ENCODE results near the gene MYCBPAP. TPM values are rescaled to one million over a fixed set of nuclear protein-coding genes. Genes with fewer than 3 reads are reported as not detected.

The MYCBPAP gene
- total RNA-seq, 4 donors from 2014 or later, result 0.38 to 2.3 (median 0.54) TPM

DNA sequence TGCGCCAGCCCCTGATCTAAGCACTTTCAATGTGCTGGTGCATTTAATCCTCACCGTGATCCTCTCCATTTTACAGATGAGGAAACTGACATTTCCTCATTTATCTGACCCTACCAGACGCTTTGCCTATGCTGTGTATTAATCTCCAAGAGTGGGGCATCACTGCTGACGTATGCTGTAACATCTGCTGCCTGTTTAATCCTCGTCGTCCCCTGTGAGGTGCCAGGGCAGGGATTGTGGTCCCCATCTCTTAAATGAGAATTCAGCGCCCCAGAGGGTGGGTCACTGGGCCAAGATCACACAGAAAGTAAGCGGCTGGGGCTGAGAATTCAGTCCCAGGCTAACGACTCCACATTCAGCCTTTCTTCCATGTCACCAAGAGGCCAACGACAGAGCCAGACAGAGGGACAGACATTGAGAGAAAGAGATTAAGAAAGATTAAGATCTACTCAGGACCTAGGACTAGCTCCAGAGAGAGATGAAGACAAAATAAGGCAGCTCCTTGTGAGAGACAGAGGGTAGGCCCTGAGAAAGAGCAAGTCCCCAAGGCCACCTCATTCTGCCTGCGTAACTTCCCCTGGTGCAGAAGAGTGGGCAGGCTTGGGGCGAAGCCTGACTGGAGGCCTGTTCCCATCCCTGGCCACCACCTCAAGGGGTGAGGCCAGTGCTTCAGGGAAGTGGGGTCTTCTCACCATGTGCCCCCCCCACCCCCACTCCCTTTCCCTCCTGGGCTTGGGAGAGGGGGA lies 65.8 kb downstream of the MYCBPAP start:
- intact Hi-C loops (cut with DNase I; ENCODE audit: low total_unique reads), result no loop called here
- TF ChIP-seq POLR2A (IDR thresholded peaks at IDR 0.05), result no peak
- TF ChIP-seq CTCF (IDR thresholded peaks at IDR 0.05), result no peak

DNA sequence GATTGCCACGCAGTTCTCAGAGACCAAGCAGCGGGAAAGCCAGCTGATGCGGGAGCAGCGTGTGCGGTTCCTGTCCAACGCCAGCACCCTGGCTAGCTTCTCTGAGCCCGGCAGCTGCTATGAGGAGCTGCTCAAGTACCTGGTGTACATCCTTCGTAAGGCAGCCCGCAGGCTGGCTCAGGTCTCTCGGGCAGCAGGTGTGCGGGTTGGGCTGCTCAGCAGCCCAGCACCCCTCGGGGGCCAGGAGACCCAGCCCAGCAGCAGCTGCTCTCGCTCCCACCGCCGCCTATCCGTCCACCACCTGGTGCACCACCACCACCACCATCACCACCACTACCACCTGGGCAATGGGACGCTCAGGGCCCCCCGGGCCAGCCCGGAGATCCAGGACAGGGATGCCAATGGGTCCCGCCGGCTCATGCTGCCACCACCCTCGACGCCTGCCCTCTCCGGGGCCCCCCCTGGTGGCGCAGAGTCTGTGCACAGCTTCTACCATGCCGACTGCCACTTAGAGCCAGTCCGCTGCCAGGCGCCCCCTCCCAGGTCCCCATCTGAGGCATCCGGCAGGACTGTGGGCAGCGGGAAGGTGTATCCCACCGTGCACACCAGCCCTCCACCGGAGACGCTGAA lies 67.5 kb downstream of the MYCBPAP start:
- TF ChIP-seq POLR2A (IDR thresholded peaks at IDR 0.05), result no peak
- TF ChIP-seq CTCF (IDR thresholded peaks at IDR 0.05), result no peak
- no peak overlapping the region for H3K4me3 ChIP-seq (ENCODE audit: low read depth, poor library complexity, severe bottlenecking)
- DNase-seq (ENCODE audit: low spot score in 2 of 2), result no peak
- WGBS, 2 donors, result 83 to 84% methylated on average over 26 to 30 of the region's 33 CpGs
- intact Hi-C loops (cut with DNase I; ENCODE audit: low total_unique reads), result no loop called here

More for the DNA sequence above, 65.8 kb downstream of the MYCBPAP start:
- no peak overlapping the region for H3K4me3 ChIP-seq (ENCODE audit: low read depth, poor library complexity, severe bottlenecking)
- WGBS, 2 donors, result 88 to 93% methylated on average over 12 of the region's 12 CpGs
- no peak for DNase-seq (ENCODE audit: low spot score in 2 of 2)

GRCh38 chr17:50576864-50577263 lies 68.6 kb downstream of the MYCBPAP start:
- WGBS, 2 donors, result 81 to 85% methylated on average over 13 of the region's 13 CpGs
- H3K4me3 ChIP-seq (ENCODE audit: low read depth, poor library complexity, severe bottlenecking), result no peak overlapping the region
- DNase-seq (ENCODE audit: low spot score in 2 of 2), result no peak
- TF ChIP-seq POLR2A (IDR thresholded peaks at IDR 0.05), result no peak
- no peak for TF ChIP-seq CTCF (IDR thresholded peaks at IDR 0.05)
- intact Hi-C loops (cut with DNase I; ENCODE audit: low total_unique reads), result no loop called here

- no peak for DNase-seq (ENCODE audit: low spot score in 2 of 2)
- intact Hi-C loops (cut with DNase I; ENCODE audit: low total_unique reads), result no loop called here
- H3K4me3 ChIP-seq (ENCODE audit: low read depth, poor library complexity, severe bottlenecking), result no peak overlapping the region
- no peak for TF ChIP-seq POLR2A (IDR thresholded peaks at IDR 0.05)
- no peak for TF ChIP-seq CTCF (IDR thresholded peaks at IDR 0.05)
- 81 to 89% methylated on average over 13 of the region's 13 CpGs for WGBS, 2 donors
Measured at GRCh38 chr17:50577451-50577954, 69.3 kb downstream of the MYCBPAP start.

DNA sequence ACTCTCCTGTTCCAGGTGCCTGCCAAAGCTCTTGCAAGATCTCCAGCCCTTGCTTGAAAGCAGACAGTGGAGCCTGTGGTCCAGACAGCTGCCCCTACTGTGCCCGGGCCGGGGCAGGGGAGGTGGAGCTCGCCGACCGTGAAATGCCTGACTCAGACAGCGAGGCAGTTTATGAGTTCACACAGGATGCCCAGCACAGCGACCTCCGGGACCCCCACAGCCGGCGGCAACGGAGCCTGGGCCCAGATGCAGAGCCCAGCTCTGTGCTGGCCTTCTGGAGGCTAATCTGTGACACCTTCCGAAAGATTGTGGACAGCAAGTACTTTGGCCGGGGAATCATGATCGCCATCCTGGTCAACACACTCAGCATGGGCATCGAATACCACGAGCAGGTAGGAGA lies 69.9 kb downstream of the MYCBPAP start:
- no peak overlapping the region for H3K4me3 ChIP-seq (ENCODE audit: low read depth, poor library complexity, severe bottlenecking)
- intact Hi-C loops (cut with DNase I; ENCODE audit: low total_unique reads), result no loop called here
- no peak for DNase-seq (ENCODE audit: low spot score in 2 of 2)
- 70 to 91% methylated on average over 11 to 16 of the region's 16 CpGs for WGBS, 2 donors
- no peak for TF ChIP-seq CTCF (IDR thresholded peaks at IDR 0.05)
- no peak for TF ChIP-seq POLR2A (IDR thresholded peaks at IDR 0.05)

All from lower leg skin (tissue), 4 donors.